Coronary artery (tissue), 2 donors: ENCODE results near the gene GALNT17.
A peak's percentile ranks its signal among the peaks of the same experiment; 100 is the strongest.
"Not testable (repeated sequence)": the region's sequence is repeated elsewhere in the genome, so short reads cannot be mapped to it uniquely, and the experiment has no call there.

Experiments used
- DNase-seq: peaks from one replicate; pipeline ENCODE4 v3.0.0-alpha.2; 2017; ENCODE audit warnings: low spot score
- H3K27ac ChIP-seq, 2 donors: fragments of 200-600 bp; sonication (generic); one replicate each; pipeline ENCODE4 v1.5.1; 2016 to 2019
- H3K4me3 ChIP-seq: fragments of 200-600 bp; sonication (generic); 2 replicates; pipeline ENCODE4 v1.5.1; 2016; ENCODE audit warnings: mild to moderate bottlenecking, moderate library complexity
- CTCF ChIP-seq: fragments of 200-600 bp; sonication (generic); IDR thresholded peaks from one replicate; pipeline ENCODE4 v1.5.1; 2019; ENCODE audit warnings: antibody characterized with exemption

Gene GALNT17

DNA sequence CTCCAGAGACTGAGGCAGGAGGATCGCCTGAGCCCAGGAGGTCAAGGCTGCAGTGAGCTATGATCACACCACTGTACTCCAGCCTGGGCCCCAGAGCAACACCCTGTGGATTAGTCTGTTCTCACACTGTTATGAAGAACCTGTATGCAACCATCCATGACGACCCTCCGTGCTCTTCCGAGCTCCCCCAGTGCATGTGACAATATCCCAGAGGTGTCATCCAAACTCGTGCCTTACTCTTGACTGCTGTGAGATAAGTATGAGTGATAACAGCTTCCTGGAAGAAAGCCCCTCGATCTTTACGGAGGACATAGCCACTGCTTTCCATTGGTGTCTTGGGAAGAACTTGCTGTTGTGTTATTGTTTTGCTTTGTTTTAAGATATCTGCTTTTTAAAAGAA is 591.9 kb downstream of the GALNT17 start:
- no peak overlapping the region for H3K4me3 ChIP-seq
- no peak for DNase-seq
- H3K27ac ChIP-seq, result no peak overlapping the region
- TF ChIP-seq CTCF, result no peak

GRCh38 chr7:71727347-71727746 is 595.4 kb downstream of the GALNT17 start:
- DNase-seq, result no peak
- Histone ChIP-seq H3K4me3 (no peak overlapping the region), H3K27ac (no peak overlapping the region)
- no peak for TF ChIP-seq CTCF

GRCh38 chr7:71731740-71732139 is 599.8 kb downstream of the GALNT17 start:
- Histone ChIP-seq H3K4me3 (no peak overlapping the region), H3K27ac (no peak overlapping the region)
- no peak for TF ChIP-seq CTCF
- no peak for DNase-seq

GRCh38 chr7:71733107-71733870 is 601.3 kb downstream of the GALNT17 start:
- H3K27ac ChIP-seq, result no peak overlapping the region
- peak; percentile 81 for DNase-seq
- H3K4me3 ChIP-seq, result peak overlapping the region; percentile 65
- peak; percentile 88 for TF ChIP-seq CTCF

GRCh38 chr7:71735961-71736556 is 604.1 kb downstream of the GALNT17 start:
- no peak overlapping the region for H3K4me3 ChIP-seq
- peak; percentile 87 for TF ChIP-seq CTCF
- no peak for DNase-seq

GRCh38 chr7:71737931-71738540 is 606.1 kb downstream of the GALNT17 start:
- DNase-seq, H3K4me3 ChIP-seq, H3K27ac ChIP-seq: not testable (repeated sequence)

More at GRCh38 chr7:71735961-71736556, 604.1 kb downstream of the GALNT17 start:
- H3K27ac ChIP-seq, result no peak overlapping the region

DNA sequence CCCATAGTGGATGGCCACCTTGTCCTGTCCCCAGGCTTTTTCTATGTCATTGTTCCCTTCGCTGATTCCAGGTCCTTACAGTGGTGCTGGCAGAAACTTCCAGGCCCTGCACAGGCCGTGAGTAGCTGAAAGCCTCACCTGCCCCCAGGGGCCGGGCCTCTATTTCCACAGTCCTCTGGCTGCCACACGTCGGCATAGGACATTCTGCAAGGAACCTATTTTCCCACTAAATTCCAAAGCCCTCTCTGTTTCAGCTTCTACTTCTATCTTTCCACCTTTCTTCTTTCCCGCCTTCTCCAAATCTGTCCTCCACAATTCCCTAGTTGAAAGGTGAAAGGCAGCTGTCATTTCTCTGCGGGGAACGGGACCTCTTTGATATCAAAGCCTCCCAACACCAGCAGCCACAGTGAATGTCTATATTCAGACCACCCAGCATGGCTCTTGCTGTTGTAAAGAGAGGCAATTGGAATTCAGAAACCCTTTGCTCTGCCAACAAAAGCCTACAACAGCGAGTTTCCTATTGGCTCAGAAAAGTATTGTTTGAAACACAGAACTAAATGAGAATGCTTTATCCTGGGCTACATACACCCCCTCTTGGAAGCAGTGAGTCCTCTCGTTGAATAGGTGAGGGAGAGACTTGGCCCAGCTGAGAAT is 607.7 kb downstream of the GALNT17 start:
- H3K27ac ChIP-seq, result no peak overlapping the region
- no peak for DNase-seq
- H3K4me3 ChIP-seq, result no peak overlapping the region
- TF ChIP-seq CTCF, result no peak
